NCI-H510A treated with DMSO at 0.1 percent for 48 hours (cell line): Measurements from ENCODE around the gene CIROP.

ENCODE experiments used
- DNase-seq: peaks from one replicate; lab custom pipeline; 2025; lab: John Stamatoyannopoulos, UW

CIROP gene

DNA sequence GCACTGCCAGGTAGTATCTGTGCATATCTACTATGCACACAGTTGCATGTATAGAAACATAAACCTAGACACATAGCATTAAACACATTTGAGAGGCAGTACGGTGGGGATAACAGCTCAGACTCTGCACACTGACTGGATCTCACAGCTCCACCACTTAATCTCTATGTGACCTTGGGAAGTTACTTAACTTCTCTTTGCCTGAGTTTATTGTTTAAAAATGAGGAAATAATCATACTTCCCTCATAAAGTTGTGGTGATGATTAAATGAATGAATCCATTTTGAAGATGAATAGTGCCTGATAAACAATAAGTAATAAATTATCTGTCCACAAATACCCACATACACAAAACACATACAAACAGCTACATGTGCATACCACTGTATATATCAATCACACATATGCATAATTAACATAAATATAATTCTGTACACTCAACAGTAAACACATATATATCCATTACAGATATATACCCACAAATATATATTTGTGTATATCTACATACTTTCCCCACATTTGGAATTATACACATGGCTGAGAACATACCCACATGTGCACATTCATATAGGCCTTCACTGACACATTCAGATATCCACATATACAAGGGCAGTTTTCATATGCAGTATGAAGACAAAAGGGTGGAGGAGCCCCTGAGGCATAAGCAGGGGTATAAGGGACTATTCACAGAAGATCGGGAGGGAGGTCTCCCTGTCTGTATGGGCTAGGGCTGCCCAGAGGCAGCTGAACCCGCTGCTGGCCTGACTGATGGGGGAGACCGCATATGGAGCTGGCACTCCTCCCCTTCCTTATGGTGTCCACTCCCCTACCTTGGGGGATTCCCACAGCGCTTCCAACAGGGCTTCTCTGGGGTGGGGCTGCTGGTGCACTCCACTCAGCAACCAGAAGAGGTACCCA lies 53.4 kb downstream of the CIROP start:
- DNase-seq: no peak
